Fibroblast of lung (primary cell): ENCODE data around the gene NR3C2. TPM values are rescaled to one million over a fixed set of nuclear protein-coding genes. Genes with fewer than 3 reads are reported as not detected.

ENCODE experiments used
- DNase-seq, 2 donors: peaks; one replicate each; pipeline versions ENCODE4 v3.0.0 to v3.0.0-alpha.2; 2010; ENCODE audit warnings: low read depth in 2 of 2
- H2AFZ ChIP-seq: 2 replicates; pipeline ENCODE4 v1.5.1; 2012; ENCODE audit warnings: low read length, control low read depth, inconsistent platforms
- H3K27ac ChIP-seq: 2 replicates; pipeline ENCODE4 v1.5.1; 2011; ENCODE audit warnings: low read length, control low read depth; ENCODE audit not compliant: insufficient read depth
- H3K27me3 ChIP-seq: 2 replicates; pipeline ENCODE4 v1.5.1; 2011; ENCODE audit warnings: mild to moderate bottlenecking, low read length; ENCODE audit not compliant: control insufficient read depth, insufficient read depth
- H3K36me3 ChIP-seq: 2 replicates; pipeline ENCODE4 v1.5.1; 2011; ENCODE audit warnings: low read length; ENCODE audit not compliant: control insufficient read depth, insufficient read depth
- H3K4me1 ChIP-seq: 2 replicates; pipeline ENCODE4 v1.5.1; 2011; ENCODE audit warnings: low read length; ENCODE audit not compliant: control insufficient read depth, insufficient read depth; ENCODE audit errors: extremely low read depth
- H3K4me2 ChIP-seq: 2 replicates; pipeline ENCODE4 v1.5.1; 2011; ENCODE audit warnings: low read length, control low read depth; ENCODE audit not compliant: insufficient read depth; ENCODE audit errors: extremely low read depth
- H3K4me3 ChIP-seq, 4 experiments: fragments of 200-600 bp in 1 of 4; sonication (generic) in 1 of 4; replicated peaks in 1 of 4; 2 replicates each; pipeline ENCODE4 v1.5.1; 2011 to 2016; ENCODE audit warnings: low read length in 4 of 4, low read depth in 3 of 4, mild to moderate bottlenecking in 3 of 4, control low read depth in 2 of 4, inconsistent platforms in 1 of 4, mixed read lengths in 1 of 4; ENCODE audit not compliant: insufficient read depth in 1 of 4; ENCODE audit errors: control extremely low read depth in 1 of 4
- H3K79me2 ChIP-seq: 2 replicates; pipeline ENCODE4 v1.5.1; 2012; ENCODE audit warnings: mild to moderate bottlenecking, low read length, inconsistent platforms; ENCODE audit not compliant: control insufficient read depth, insufficient read depth
- H3K9ac ChIP-seq: 2 replicates; pipeline ENCODE4 v1.5.1; 2011; ENCODE audit warnings: mild to moderate bottlenecking, low read length, control low read depth; ENCODE audit not compliant: insufficient read depth
- H3K9me3 ChIP-seq: 2 replicates; pipeline ENCODE4 v1.5.1; 2012; ENCODE audit warnings: low read depth, low read length; ENCODE audit not compliant: control insufficient read depth, insufficient read depth
- H4K20me1 ChIP-seq: 2 replicates; pipeline ENCODE4 v1.5.1; 2011; ENCODE audit warnings: low read length; ENCODE audit not compliant: control insufficient read depth, insufficient read depth; ENCODE audit errors: extremely low read depth
- CTCF ChIP-seq, 2 donors: IDR thresholded peaks in 1 of 2; conservative IDR thresholded peaks in 1 of 2; 1 replicate in 1 of 2; 2 replicates in 1 of 2; pipeline ENCODE4 v1.5.1; 2011 to 2012; ENCODE audit warnings: low read length in 2 of 2, control low read depth in 1 of 2, inconsistent platforms in 1 of 2, low read depth in 1 of 2, mild to moderate bottlenecking in 1 of 2
- EZH2 ChIP-seq: IDR thresholded peaks from 2 replicates; pipeline ENCODE4 v1.5.1; 2012; ENCODE audit warnings: low read length, control low read depth, mild to moderate bottlenecking; ENCODE audit errors: missing control alignments
- polyA plus RNA-seq, 2 donors: library from polyadenylated mRNA; depleted of rRNA in 1 of 2; stranded (reverse) in 1 of 2; unstranded in 1 of 2; fragments of >200 nt; gene quantifications; 2 replicates each; pipeline ENCODE4 v1.2.1, GENCODE V29; 2011 to 2012; ENCODE audit warnings: missing spikeins in 1 of 2
- total RNA-seq: library from RNA; depleted of rRNA; stranded (reverse); fragments of >200 nt; gene quantifications from 2 replicates; pipeline ENCODE4 v1.2.1, GENCODE V29; 2014

NR3C2 gene
- total and polyA plus RNA-seq, 2 donors (not counting 1 experiment from before 2014, with no cell fraction given): 1.9 to 7.4 TPM

GRCh38 chr4:148184922-148185321, 257.3 kb downstream of the NR3C2 start:
- Histone ChIP-seq H3K4me3 (no peak overlapping the region), H3K4me2 (no peak overlapping the region), H3K79me2 (no peaks in the 10 kb centered on the region), H4K20me1 (no peaks in the 10 kb centered on the region), H3K9me3 (no peaks in the 10 kb centered on the region), H3K9ac (no peak overlapping the region), H3K27me3 (no peaks in the 10 kb centered on the region), H3K36me3 (no peaks in the 10 kb centered on the region), H3K27ac (no peak overlapping the region), H3K4me1 (no peaks in the 10 kb centered on the region), H2AFZ (no peak overlapping the region)
- TF ChIP-seq EZH2 (no peak), CTCF (conservative IDR thresholded peaks at IDR 0.05 in 1 of 2, IDR thresholded peaks at IDR 0.05 in 1 of 2; ENCODE audit: low read depth in 1 of 2, low read length in 2 of 2) (no peak)
- no peak for DNase-seq

GRCh38 chr4:148182230-148182911, 259.8 kb downstream of the NR3C2 start:
- Histone ChIP-seq H3K27ac (no peak overlapping the region), H3K27me3 (no peaks in the 10 kb centered on the region), H3K9ac (no peak overlapping the region), H3K79me2 (no peaks in the 10 kb centered on the region), H4K20me1 (no peaks in the 10 kb centered on the region), H3K9me3 (no peaks in the 10 kb centered on the region), H3K36me3 (no peaks in the 10 kb centered on the region), H2AFZ (no peak overlapping the region), H3K4me2 (no peak overlapping the region), H3K4me3 (no peak overlapping the region), H3K4me1 (no peaks in the 10 kb centered on the region)
- TF ChIP-seq CTCF (conservative IDR thresholded peaks at IDR 0.05 in 1 of 2, IDR thresholded peaks at IDR 0.05 in 1 of 2; ENCODE audit: low read depth in 1 of 2, low read length in 2 of 2) (no peak), EZH2 (no peak)
- DNase-seq: no peak

- H3K4me2 ChIP-seq: no peak overlapping the region
- H3K27ac ChIP-seq: no peak overlapping the region
- no peak overlapping the region for H2AFZ ChIP-seq
- no peaks in the 10 kb centered on the region for H3K9me3 ChIP-seq
- no peaks in the 10 kb centered on the region for H3K27me3 ChIP-seq
- H3K79me2 ChIP-seq: no peaks in the 10 kb centered on the region
- no peak overlapping the region for H3K9ac ChIP-seq
- H3K4me3 ChIP-seq: no peak overlapping the region
- H3K36me3 ChIP-seq: no peaks in the 10 kb centered on the region
- DNase-seq: peak; percentile 2 to 18
- TF ChIP-seq EZH2: no peak
- TF ChIP-seq CTCF (conservative IDR thresholded peaks at IDR 0.05 in 1 of 2, IDR thresholded peaks at IDR 0.05 in 1 of 2; ENCODE audit: low read depth in 1 of 2, low read length in 2 of 2): no peak
- no peaks in the 10 kb centered on the region for H3K4me1 ChIP-seq
- no peaks in the 10 kb centered on the region for H4K20me1 ChIP-seq
Observed at GRCh38 chr4:148173397-148174017, 268.7 kb downstream of the NR3C2 start.
